Epidermal melanocyte (primary cell): ENCODE data around the gene DNMT3A.

Experiments used
- DNase-seq: peaks from one replicate; pipeline ENCODE4 v3.0.0; 2011; ENCODE audit warnings: low spot score; ENCODE audit not compliant: insufficient read length

Gene DNMT3A

GRCh38 chr2:25341753-25342371 lies at the start of gene DNMT3A:
Gene DNMT3A, minus strand, starts transcription at chr2:25341925. Its CDS starts 27,941 bp downstream, at chr2:25313984.
- peak; percentile 69 for DNase-seq

DNA sequence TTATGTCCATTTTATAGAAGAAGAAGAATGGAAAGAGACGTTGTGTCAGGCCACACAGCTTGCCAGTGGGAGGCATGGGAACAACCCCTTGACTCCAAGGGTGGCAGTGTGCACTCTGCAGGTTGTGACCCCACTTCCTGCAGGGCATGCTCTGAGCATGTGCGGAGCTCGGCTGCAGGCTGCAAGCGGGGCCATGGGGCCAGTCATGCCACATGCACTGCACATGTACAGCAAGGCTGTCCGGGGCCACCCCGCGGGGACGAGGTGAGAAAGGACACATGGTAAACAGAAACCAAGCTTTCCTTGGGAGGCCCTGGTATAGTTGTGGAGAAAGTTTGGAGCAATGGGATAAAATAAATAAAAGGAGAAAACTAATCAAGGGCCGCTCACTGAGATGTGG lies 47.4 kb upstream of the DNMT3A start:
- no peak for DNase-seq

DNA sequence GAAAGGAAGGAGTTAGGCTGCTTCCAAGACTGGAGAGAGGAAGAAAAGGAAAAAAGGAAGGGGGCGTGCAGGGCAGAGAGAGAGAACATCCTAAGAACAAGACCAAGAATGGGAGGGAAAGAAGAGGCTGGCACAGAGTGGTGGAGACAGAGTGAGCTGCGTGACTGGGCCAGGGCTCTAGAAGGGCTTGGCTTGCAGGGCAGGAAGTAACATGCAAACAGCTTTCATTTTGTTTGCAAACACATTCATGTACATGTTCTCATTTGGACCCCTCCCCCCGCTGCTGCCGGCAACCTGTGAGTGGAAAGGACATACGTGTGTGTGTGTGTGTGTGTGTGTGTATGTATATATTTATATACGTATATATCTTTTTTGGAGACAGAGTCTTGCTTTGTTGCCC lies 46.8 kb upstream of the DNMT3A start:
- DNase-seq: no peak

DNA sequence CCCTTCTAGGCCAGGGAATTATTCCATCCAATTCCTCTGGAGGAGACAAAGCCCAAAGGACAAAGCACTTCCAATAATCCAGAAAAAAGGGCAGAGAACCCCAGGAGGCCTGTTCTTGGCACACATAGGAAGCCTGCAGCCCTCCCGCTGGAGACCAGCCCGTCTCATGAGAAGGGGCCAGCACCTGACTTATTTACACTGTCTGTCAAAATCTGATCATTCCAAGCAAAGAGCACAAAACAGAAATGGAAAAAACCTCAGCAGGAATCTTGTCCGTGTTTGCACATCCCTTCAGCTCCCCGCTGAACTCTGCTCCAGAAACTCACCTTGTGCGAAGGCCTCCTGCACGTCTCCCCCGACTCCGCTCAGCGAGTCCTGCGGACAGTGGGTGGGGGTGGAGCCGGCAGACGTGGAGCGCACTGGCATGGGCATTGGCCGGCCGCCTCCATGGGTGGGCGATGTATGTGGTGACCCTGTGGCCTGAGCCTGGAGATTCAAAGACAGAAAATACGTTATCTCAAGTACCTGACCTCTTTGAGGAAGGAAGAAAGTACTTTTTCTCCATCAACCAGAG lies 46.2 kb upstream of the DNMT3A start:
- DNase-seq: no peak

DNA sequence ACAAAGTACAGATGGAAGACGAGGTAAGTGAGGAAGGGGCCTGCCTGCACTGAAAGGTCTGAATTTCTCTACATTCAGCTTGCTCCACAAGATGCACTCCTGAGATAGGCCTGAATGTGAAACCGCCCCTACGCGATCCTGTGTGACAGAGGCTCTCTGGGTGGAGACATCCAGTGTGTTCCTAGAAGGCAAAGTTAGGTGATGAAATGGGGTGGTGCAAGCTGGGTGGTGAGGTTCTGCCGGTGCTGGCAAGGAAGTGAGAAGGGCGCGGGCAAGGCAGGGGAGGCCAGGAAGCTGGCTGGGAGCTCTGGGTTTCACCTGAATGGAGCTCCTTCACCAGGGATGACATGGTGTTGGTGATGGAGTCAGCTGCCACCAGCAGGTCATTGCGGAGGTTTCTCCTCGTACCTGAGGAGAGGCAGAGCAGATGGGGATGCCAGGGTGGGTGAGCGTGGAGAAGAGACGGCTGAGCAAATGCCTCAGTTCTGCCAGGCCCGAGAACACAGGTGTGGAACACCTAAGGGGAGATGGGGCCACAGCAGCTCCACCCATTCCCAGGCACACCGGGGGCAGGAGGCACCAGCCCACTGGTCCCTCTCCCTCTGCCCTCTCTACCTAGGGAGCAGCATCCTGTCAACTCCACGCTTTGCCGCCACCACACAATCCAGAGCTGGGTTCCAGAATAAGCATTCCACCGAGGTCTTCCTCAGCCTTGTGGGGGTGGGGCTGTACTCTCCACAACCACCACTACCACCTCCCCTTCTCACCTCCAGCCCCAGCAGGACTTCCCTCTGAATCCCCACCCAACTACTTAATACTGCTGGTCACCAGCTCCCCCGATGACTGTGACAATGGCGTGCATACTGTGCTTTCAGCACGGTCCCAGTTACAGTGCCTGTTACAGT lies 45.5 kb upstream of the DNMT3A start:
- no peak for DNase-seq

DNA sequence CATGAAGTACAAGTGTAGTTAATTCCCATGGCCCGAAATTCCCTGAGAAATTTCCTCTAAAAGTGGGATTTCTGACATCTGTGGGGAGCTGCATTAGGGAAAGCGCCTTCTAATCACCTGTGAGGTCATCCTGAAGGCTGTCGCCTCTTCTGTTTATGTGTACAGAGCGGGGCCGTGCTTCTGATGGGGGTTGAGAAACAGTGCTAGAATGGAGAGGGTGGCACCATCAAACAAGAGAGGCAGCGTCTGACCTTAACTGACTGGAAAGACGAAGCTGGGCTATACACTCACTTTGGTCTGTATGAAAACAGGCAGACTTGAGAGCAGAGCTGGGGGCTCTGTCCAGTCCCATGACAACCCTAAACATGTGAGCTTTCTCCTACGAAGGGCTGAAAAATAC lies 44.2 kb upstream of the DNMT3A start:
- no peak for DNase-seq

DNA sequence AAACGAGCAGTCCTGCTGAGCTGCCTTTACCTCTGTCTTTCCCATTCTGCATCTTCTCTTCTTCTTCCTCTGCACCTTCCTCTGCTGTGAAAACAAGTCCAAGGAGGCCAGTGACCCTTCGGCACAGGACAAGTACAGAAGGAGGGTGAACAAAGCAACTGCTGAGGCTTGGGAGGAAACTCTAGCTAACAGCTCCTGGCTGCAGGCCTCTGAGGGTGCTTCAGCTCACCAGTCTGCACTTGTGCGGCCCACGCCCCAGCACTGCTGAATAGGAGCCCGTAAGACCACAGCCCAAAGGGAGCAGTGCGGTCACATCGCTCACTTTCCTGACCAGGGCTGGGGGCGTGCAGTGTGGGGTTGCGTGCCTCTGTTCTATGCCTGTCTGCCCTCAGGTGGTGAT lies 42.1 kb upstream of the DNMT3A start:
- no peak for DNase-seq

- no peak for DNase-seq
Measured at GRCh38 chr2:25381502-25381901, 39.8 kb upstream of the DNMT3A start.

DNA sequence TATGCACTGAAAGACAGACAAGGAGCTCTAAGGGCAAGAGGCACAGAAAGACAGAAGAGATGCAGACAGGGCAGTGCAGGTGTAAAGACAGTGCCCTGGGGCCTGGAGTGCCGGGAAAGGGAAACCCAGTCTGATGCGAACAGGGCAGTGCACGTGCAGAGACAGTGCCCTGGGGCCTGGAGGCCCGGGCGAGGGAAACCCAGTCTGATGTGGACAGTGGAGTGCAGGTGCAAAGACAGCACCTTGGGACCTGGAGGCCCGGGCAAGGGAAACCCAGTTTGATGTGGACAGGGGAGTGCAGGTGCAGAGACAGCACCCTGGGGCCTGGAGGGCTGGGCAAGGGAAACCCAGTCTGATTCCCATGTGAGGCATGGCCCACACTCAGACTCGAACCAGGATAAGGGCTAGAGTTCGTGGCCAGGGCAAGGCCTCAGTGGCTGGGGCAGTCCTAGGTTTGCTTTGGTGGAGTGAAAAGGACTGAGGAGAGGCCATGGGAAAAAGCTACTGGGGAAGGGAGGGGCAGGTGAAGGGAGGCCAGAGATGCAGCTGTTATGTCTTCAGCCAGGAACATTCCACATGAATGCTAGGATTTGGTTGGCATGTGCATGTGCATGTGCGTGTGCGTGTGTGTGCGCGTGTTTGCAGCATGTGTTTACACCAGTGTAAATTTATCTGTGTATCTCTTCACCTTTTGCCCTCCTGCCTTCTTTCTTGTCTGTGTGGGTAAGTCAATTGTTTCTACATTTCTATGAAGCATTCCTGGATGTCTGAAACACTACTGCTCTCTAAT lies 39.1 kb upstream of the DNMT3A start:
- DNase-seq: no peak

- DNase-seq: no peak
Measured at GRCh38 chr2:25380023-25380422, 38.3 kb upstream of the DNMT3A start.

DNA sequence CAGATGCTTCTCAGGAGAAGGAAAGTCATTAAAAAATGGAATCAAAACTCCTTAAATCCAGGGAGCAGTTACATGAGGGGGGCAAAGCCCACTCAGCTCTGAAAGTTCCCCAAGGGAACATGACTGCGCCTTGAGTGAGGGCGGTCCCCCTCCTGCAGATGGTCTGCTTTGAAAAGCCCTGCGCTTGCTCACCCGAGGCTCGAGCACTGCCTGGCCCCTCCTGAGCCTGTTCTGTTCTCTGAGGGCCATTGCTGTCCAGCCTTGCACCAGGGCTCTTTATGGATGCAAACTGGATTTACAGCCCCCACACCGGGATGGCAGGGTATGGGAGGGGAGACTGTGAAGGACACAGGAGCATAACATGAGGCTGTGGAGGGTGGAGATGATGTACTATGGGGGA lies 37.8 kb upstream of the DNMT3A start:
- no peak for DNase-seq

- DNase-seq: no peak
Measured at GRCh38 chr2:25378731-25379490, 37.2 kb upstream of the DNMT3A start.

GRCh38 chr2:25377822-25378421 lies 36.2 kb upstream of the DNMT3A start:
- DNase-seq: no peak

GRCh38 chr2:25376750-25377621 lies 35.3 kb upstream of the DNMT3A start:
- peak; percentile 76 for DNase-seq

DNA sequence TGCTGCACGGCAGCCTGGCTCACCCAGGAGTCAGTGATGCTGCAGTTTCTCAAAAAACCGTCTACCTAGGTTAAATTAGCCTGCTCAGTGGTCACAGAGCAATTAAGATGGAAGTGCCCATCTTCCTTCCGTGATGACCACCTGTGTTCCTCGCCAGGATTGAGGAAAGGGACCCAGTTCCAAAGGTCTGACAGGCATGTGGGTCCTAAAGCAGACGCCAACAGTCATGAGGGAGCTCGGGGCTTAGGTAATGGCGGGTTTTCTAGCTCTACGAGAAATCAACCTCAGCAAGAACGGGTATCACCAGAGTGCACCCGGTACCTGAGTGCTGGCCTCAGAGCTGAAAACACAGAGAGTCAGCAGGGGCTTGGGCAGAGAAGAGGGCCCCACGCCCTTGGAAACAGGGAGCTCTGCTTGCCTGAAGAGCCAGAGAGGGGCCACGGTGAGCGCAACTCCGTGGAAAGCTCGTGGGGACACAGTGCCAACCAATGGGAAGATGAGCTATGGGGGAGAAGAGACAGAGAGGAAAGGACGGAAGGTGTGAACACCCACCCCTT lies 34.3 kb upstream of the DNMT3A start:
- DNase-seq: no peak

DNA sequence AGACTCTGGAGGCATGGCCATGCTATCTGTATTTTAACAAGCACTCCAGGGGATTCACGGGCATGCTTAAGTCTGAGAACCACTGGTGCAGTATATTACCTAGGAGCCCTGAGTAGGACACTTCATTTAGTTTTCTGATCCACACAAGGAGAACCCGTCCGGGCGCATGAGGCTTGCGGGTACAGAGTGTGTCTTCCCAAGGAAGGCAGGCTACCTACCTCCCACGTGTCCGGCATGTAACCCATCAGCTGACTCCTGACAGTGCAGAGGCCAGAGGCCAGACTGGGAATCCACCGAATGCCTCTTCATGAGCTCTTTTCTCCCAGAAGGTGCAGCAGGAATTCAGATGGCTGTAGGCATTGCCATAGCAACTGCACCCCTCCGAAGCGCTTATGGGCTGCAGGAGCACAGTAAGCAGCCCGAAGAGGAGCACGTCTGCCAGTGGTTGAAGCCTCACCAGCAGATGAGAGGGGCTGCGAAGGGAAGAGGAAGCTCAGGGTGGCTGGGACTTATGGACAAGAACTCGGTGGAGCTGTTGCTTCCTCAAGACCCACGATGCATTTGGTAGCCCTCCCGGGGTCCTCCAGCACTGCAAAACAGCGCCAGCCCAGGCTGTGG lies 33.8 kb upstream of the DNMT3A start:
- no peak for DNase-seq

DNA sequence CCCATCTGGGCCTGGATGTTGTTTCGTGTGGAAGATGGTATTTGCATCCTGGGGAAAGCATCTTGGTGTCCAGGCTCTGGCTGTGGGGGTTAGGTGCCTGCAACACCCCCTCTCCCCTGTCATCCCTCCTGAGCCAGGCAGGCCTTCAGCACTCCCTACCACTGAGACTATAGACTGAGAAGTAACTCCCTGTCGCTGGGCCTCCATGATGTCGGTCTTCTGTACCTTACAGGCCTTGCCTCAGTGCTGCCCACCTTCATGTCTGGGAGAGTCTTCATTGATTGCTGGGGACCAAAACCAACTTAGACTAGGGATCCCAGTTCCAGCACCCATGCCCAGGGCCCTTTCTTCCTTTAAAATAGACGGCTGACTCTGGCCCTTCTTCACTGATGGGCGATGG lies 33.1 kb upstream of the DNMT3A start:
- no peak for DNase-seq

DNA sequence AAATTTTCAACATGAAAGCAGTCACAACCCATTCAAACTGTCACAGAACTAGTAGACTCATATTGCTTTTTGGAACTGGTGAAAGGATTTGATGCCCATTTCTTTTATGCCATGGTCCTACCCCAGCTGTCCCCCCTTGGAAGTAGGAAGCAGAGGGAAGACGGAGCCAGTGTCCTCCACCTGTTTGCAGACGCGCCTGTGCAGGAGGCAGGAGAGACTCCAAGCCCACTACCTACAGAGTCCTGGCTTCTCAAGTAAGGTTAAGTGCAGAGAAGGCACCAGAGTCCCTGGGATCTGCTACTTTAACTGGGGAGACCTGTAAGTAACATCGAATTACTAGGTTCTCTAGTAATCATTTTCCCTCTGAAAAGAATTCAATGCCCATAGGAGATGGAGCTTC lies 32.7 kb upstream of the DNMT3A start:
- no peak for DNase-seq
